Measurements from ENCODE around the gene TRIO.

TRIO gene

GRCh38 chr5:14260637-14261036 is 117.5 kb downstream of the TRIO start:
- DNase-seq (ENCODE audit: low spot score): no peak
- Histone ChIP-seq H4K8ac (ENCODE audit: low read depth, low read length) (no peak overlapping the region), H2BK5ac (ENCODE audit: low read length) (no peak overlapping the region), H3K27ac (replicated peaks; ENCODE audit: low read length) (no peak overlapping the region), H3K4ac (ENCODE audit: low read length) (no peak overlapping the region), H3K4me3 (ENCODE audit: low read length in 2 of 2) (no peak overlapping the region), H3K79me1 (ENCODE audit: low read depth, low read length) (peaks cover 7% of the 10 kb centered on the region), H2BK120ac (ENCODE audit: low read depth, low read length) (no peak overlapping the region), H3K9me3 (replicated peaks in 1 of 2; ENCODE audit: control insufficient read depth in 2 of 2, insufficient read depth in 1 of 2, low read depth in 1 of 2, low read length in 2 of 2) (peaks cover 3 to 29% of the 10 kb centered on the region in 2 donors), H3K36me3 (replicated peaks in 1 of 2; ENCODE audit: control insufficient read depth in 2 of 2, insufficient read depth in 2 of 2, low read length in 2 of 2) (no peaks in the 10 kb centered on the region), H3K4me2 (ENCODE audit: insufficient read depth, low read length, poor library complexity, severe bottlenecking) (no peak overlapping the region), H2BK15ac (ENCODE audit: low read length) (no peak overlapping the region), H3K27me3 (ENCODE audit: control insufficient read depth in 3 of 3, insufficient read depth in 3 of 3, low read depth in 1 of 3, low read length in 3 of 3) (no peaks in the 10 kb centered on the region), H3K14ac (ENCODE audit: low read length) (no peak overlapping the region), H3K18ac (ENCODE audit: low read length) (no peak overlapping the region), H3K9ac (ENCODE audit: low read depth, low read length, poor library complexity) (no peak overlapping the region), H2BK12ac (ENCODE audit: low read length) (no peak overlapping the region), H3K23ac (ENCODE audit: low read depth, low read length, poor library complexity) (no peak overlapping the region), H3K4me1 (ENCODE audit: control insufficient read depth in 2 of 2, insufficient read depth in 1 of 2, low read depth in 1 of 2, low read length in 2 of 2) (peaks cover 13 to 30% of the 10 kb centered on the region in 2 donors), H4K91ac (ENCODE audit: low read depth, low read length, poor library complexity) (no peak overlapping the region), H2AK5ac (ENCODE audit: low read depth, low read length) (no peak overlapping the region), H2AFZ (ENCODE audit: low read length) (no peak overlapping the region)
- no CpG with 5 or more reads among the region's 2 CpGs for WGBS, 2 donors (ENCODE audit: extremely low coverage in 2 of 2, insufficient read length in 2 of 2, insufficient replicate concordance in 1 of 2)

GRCh38 chr5:14261235-14261634 is 118.1 kb downstream of the TRIO start:
- H2BK5ac ChIP-seq (ENCODE audit: low read length): no peak overlapping the region
- no peak overlapping the region for H4K91ac ChIP-seq (ENCODE audit: low read depth, low read length, poor library complexity)
- no peaks in the 10 kb centered on the region for H3K27me3 ChIP-seq (ENCODE audit: control insufficient read depth in 3 of 3, insufficient read depth in 3 of 3, low read depth in 1 of 3, low read length in 3 of 3)
- H2AK5ac ChIP-seq (ENCODE audit: low read depth, low read length): no peak overlapping the region
- no peak overlapping the region for H3K23ac ChIP-seq (ENCODE audit: low read depth, low read length, poor library complexity)
- no peak overlapping the region for H2AFZ ChIP-seq (ENCODE audit: low read length)
- H3K18ac ChIP-seq (ENCODE audit: low read length): no peak overlapping the region
- no peak overlapping the region for H3K4me2 ChIP-seq (ENCODE audit: insufficient read depth, low read length, poor library complexity, severe bottlenecking)
- no peak overlapping the region for H4K8ac ChIP-seq (ENCODE audit: low read depth, low read length)
- no peak overlapping the region for H3K14ac ChIP-seq (ENCODE audit: low read length)
- DNase-seq (ENCODE audit: low spot score): no peak
- no peak overlapping the region for H3K4me3 ChIP-seq (ENCODE audit: low read length in 2 of 2)
- H3K4me1 ChIP-seq (ENCODE audit: control insufficient read depth in 2 of 2, insufficient read depth in 1 of 2, low read depth in 1 of 2, low read length in 2 of 2): peaks cover 14 to 30% of the 10 kb centered on the region in 2 donors
- H3K79me1 ChIP-seq (ENCODE audit: low read depth, low read length): peaks cover 5% of the 10 kb centered on the region
- H3K4ac ChIP-seq (ENCODE audit: low read length): no peak overlapping the region
- no peak overlapping the region for H2BK120ac ChIP-seq (ENCODE audit: low read depth, low read length)
- H3K9me3 ChIP-seq (replicated peaks in 1 of 2; ENCODE audit: control insufficient read depth in 2 of 2, insufficient read depth in 1 of 2, low read depth in 1 of 2, low read length in 2 of 2): peaks cover 0 to 23% of the 10 kb centered on the region in 2 donors
- no peak overlapping the region for H2BK15ac ChIP-seq (ENCODE audit: low read length)
- no peak overlapping the region for H3K27ac ChIP-seq (replicated peaks; ENCODE audit: low read length)
- no peak overlapping the region for H3K9ac ChIP-seq (ENCODE audit: low read depth, low read length, poor library complexity)
- H3K36me3 ChIP-seq (replicated peaks in 1 of 2; ENCODE audit: control insufficient read depth in 2 of 2, insufficient read depth in 2 of 2, low read length in 2 of 2): no peaks in the 10 kb centered on the region
- no CpG with 5 or more reads among the region's 5 CpGs for WGBS, 2 donors (ENCODE audit: extremely low coverage in 2 of 2, insufficient read length in 2 of 2, insufficient replicate concordance in 1 of 2)
- no peak overlapping the region for H2BK12ac ChIP-seq (ENCODE audit: low read length)

GRCh38 chr5:14261856-14262611 is 118.9 kb downstream of the TRIO start:
- no peak overlapping the region for H2BK120ac ChIP-seq (ENCODE audit: low read depth, low read length)
- no peak overlapping the region for H4K91ac ChIP-seq (ENCODE audit: low read depth, low read length, poor library complexity)

GRCh38 chr5:14263113-14263512 is 120.0 kb downstream of the TRIO start:
- H2BK15ac ChIP-seq (ENCODE audit: low read length): no peak overlapping the region
- H2BK120ac ChIP-seq (ENCODE audit: low read depth, low read length): no peak overlapping the region
- no peak overlapping the region for H2AK5ac ChIP-seq (ENCODE audit: low read depth, low read length)
- H2BK5ac ChIP-seq (ENCODE audit: low read length): no peak overlapping the region
- no peak overlapping the region for H2AFZ ChIP-seq (ENCODE audit: low read length)
- H3K4me2 ChIP-seq (ENCODE audit: insufficient read depth, low read length, poor library complexity, severe bottlenecking): no peak overlapping the region
- H3K4me3 ChIP-seq (ENCODE audit: low read length in 2 of 2): no peak overlapping the region
- H3K27me3 ChIP-seq (ENCODE audit: control insufficient read depth in 3 of 3, insufficient read depth in 3 of 3, low read depth in 1 of 3, low read length in 3 of 3): no peaks in the 10 kb centered on the region
- H4K91ac ChIP-seq (ENCODE audit: low read depth, low read length, poor library complexity): no peak overlapping the region
- no peak overlapping the region for H3K4ac ChIP-seq (ENCODE audit: low read length)
- DNase-seq (ENCODE audit: low spot score): no peak
- H3K18ac ChIP-seq (ENCODE audit: low read length): no peak overlapping the region
- H3K27ac ChIP-seq (replicated peaks; ENCODE audit: low read length): no peak overlapping the region
- no peak overlapping the region for H3K14ac ChIP-seq (ENCODE audit: low read length)
- no CpG with 5 or more reads among the region's 1 CpG for WGBS, 2 donors (ENCODE audit: extremely low coverage in 2 of 2, insufficient read length in 2 of 2, insufficient replicate concordance in 1 of 2)
- H2BK12ac ChIP-seq (ENCODE audit: low read length): no peak overlapping the region
- peaks cover 5% of the 10 kb centered on the region for H3K79me1 ChIP-seq (ENCODE audit: low read depth, low read length)
- no peak overlapping the region for H4K8ac ChIP-seq (ENCODE audit: low read depth, low read length)
- H3K36me3 ChIP-seq (replicated peaks in 1 of 2; ENCODE audit: control insufficient read depth in 2 of 2, insufficient read depth in 2 of 2, low read length in 2 of 2): no peaks in the 10 kb centered on the region
- no peak overlapping the region for H3K9ac ChIP-seq (ENCODE audit: low read depth, low read length, poor library complexity)
- no peak overlapping the region for H3K23ac ChIP-seq (ENCODE audit: low read depth, low read length, poor library complexity)
- peaks cover 0 to 9% of the 10 kb centered on the region in 2 donors for H3K9me3 ChIP-seq (replicated peaks in 1 of 2; ENCODE audit: control insufficient read depth in 2 of 2, insufficient read depth in 1 of 2, low read depth in 1 of 2, low read length in 2 of 2)
- H3K4me1 ChIP-seq (ENCODE audit: control insufficient read depth in 2 of 2, insufficient read depth in 1 of 2, low read depth in 1 of 2, low read length in 2 of 2): peaks cover 15 to 24% of the 10 kb centered on the region in 2 donors

More at GRCh38 chr5:14261856-14262611, 118.9 kb downstream of the TRIO start:
- no peak overlapping the region for H3K27ac ChIP-seq (replicated peaks; ENCODE audit: low read length)
- H4K8ac ChIP-seq (ENCODE audit: low read depth, low read length): peak overlapping the region; percentile 0
- H3K4me1 ChIP-seq (ENCODE audit: control insufficient read depth in 2 of 2, insufficient read depth in 1 of 2, low read depth in 1 of 2, low read length in 2 of 2): peaks cover 14 to 29% of the 10 kb centered on the region in 2 donors
- H2AFZ ChIP-seq (ENCODE audit: low read length): no peak overlapping the region
- H3K4ac ChIP-seq (ENCODE audit: low read length): no peak overlapping the region
- peaks cover 5% of the 10 kb centered on the region for H3K79me1 ChIP-seq (ENCODE audit: low read depth, low read length)
- no peak overlapping the region for H2AK5ac ChIP-seq (ENCODE audit: low read depth, low read length)
- H3K23ac ChIP-seq (ENCODE audit: low read depth, low read length, poor library complexity): no peak overlapping the region
- no peak overlapping the region for H3K9ac ChIP-seq (ENCODE audit: low read depth, low read length, poor library complexity)
- no peak overlapping the region for H2BK12ac ChIP-seq (ENCODE audit: low read length)
- H3K9me3 ChIP-seq (replicated peaks in 1 of 2; ENCODE audit: control insufficient read depth in 2 of 2, insufficient read depth in 1 of 2, low read depth in 1 of 2, low read length in 2 of 2): peaks cover 0 to 15% of the 10 kb centered on the region in 2 donors
- H3K36me3 ChIP-seq (replicated peaks in 1 of 2; ENCODE audit: control insufficient read depth in 2 of 2, insufficient read depth in 2 of 2, low read length in 2 of 2): no peaks in the 10 kb centered on the region
- H3K14ac ChIP-seq (ENCODE audit: low read length): no peak overlapping the region
- no CpG with 5 or more reads among the region's 12 CpGs for WGBS, 2 donors (ENCODE audit: extremely low coverage in 2 of 2, insufficient read length in 2 of 2, insufficient replicate concordance in 1 of 2)
- H3K18ac ChIP-seq (ENCODE audit: low read length): no peak overlapping the region
- no peaks in the 10 kb centered on the region for H3K27me3 ChIP-seq (ENCODE audit: control insufficient read depth in 3 of 3, insufficient read depth in 3 of 3, low read depth in 1 of 3, low read length in 3 of 3)
- no peak overlapping the region for H2BK15ac ChIP-seq (ENCODE audit: low read length)
- DNase-seq (ENCODE audit: low spot score): no peak
- no peak overlapping the region for H2BK5ac ChIP-seq (ENCODE audit: low read length)
- no peak overlapping the region for H3K4me3 ChIP-seq (ENCODE audit: low read length in 2 of 2)
- H3K4me2 ChIP-seq (ENCODE audit: insufficient read depth, low read length, poor library complexity, severe bottlenecking): no peak overlapping the region

Measured in neuronal stem cell (in vitro differentiated cells).